HepG2 (cell line): ENCODE results near the gene THBS4. TPM values are rescaled to one million over a fixed set of nuclear protein-coding genes. Genes with fewer than 3 reads are reported as not detected.

ENCODE experiments used
- FOXA1 ChIP-seq, 2 experiments: fragments of 450-650 bp in 1 of 2; sonication (generic) in 1 of 2; formaldehyde crosslinking in 1 of 2; IDR thresholded peaks; 2 replicates each; pipeline versions ENCODE4 v1.4.0 to v1.6.1; 2016 to 2020; ENCODE audit warnings: missing genetic modification reagents in 1 of 2
- FOXA3 ChIP-seq: IDR thresholded peaks from 2 replicates; pipeline ENCODE4 v1.6.1; 2016; ENCODE audit warnings: missing genetic modification reagents, missing compliant biosample characterization
- FOXK2 ChIP-seq: fragments of 450-650 bp; IDR thresholded peaks from 2 replicates; pipeline ENCODE4 v1.6.1; 2016
- HIVEP1 ChIP-seq: sonication (generic); formaldehyde crosslinking; IDR thresholded peaks from 2 replicates; pipeline ENCODE4 v1.4.0; 2020; ENCODE audit warnings: mild to moderate bottlenecking, missing genetic modification reagents
- IRF2 ChIP-seq: IDR thresholded peaks from 2 replicates; pipeline ENCODE4 v1.6.1; 2018; ENCODE audit warnings: missing genetic modification reagents, missing compliant biosample characterization
- KMT2A ChIP-seq: sonication (generic); formaldehyde crosslinking; IDR thresholded peaks from 2 replicates; pipeline ENCODE4 v1.4.0; 2020; ENCODE audit warnings: missing genetic modification reagents
- MED1 ChIP-seq: sonication (generic); formaldehyde crosslinking; IDR thresholded peaks from 2 replicates; pipeline ENCODE4 v1.4.0; 2020; ENCODE audit warnings: missing genetic modification reagents
- NR2F6 ChIP-seq, 2 experiments: IDR thresholded peaks; 2 replicates each; pipeline ENCODE4 v1.6.1; 2016; ENCODE audit warnings: antibody characterized with exemption in 1 of 2, mild to moderate bottlenecking in 1 of 2
- PITX1 ChIP-seq: sonication (generic); formaldehyde crosslinking; IDR thresholded peaks from 2 replicates; pipeline ENCODE4 v1.5.1; 2020; ENCODE audit warnings: mild to moderate bottlenecking, missing genetic modification reagents
- PPARG ChIP-seq: conservative IDR thresholded peaks from 2 replicates; pipeline ENCODE4 v1.6.1; 2016; ENCODE audit warnings: missing biosample characterization, missing genetic modification reagents
- SMC3 ChIP-seq: IDR thresholded peaks from 2 replicates; pipeline ENCODE4 v1.6.1; 2011; ENCODE audit warnings: low read length, improper control_type of control experiment
- STAG1 ChIP-seq: sonication (generic); formaldehyde crosslinking; IDR thresholded peaks from 2 replicates; pipeline ENCODE4 v1.4.0; 2020; ENCODE audit warnings: missing genetic modification reagents
- TBP ChIP-seq: sonication (generic); formaldehyde crosslinking; IDR thresholded peaks from 2 replicates; pipeline ENCODE4 v1.5.0; 2020; ENCODE audit warnings: missing genetic modification reagents
- XBP1 ChIP-seq: sonication (generic); formaldehyde crosslinking; IDR thresholded peaks from 2 replicates; pipeline ENCODE4 v1.5.0; 2020; ENCODE audit warnings: missing genetic modification reagents
- ZBTB3 ChIP-seq: sonication (generic); formaldehyde crosslinking; IDR thresholded peaks from 2 replicates; pipeline ENCODE4 v1.4.0; 2020; ENCODE audit warnings: low read depth, mild to moderate bottlenecking, moderate library complexity, missing genetic modification reagents, borderline replicate concordance
- ZMYM4 ChIP-seq: sonication (generic); formaldehyde crosslinking; IDR thresholded peaks from 2 replicates; pipeline ENCODE4 v1.8.1; 2023; ENCODE audit warnings: mild to moderate bottlenecking, missing genetic modification reagents
- ZNF256 ChIP-seq: sonication (generic); formaldehyde crosslinking; conservative IDR thresholded peaks from 2 replicates; pipeline ENCODE4 v1.4.0; 2020; ENCODE audit warnings: missing genetic modification reagents
- ZNF33A ChIP-seq: sonication (generic); formaldehyde crosslinking; IDR thresholded peaks from 2 replicates; pipeline ENCODE4 v1.5.1; 2020; ENCODE audit warnings: missing genetic modification reagents, mild to moderate bottlenecking, moderate library complexity, borderline replicate concordance
- ZNF550 ChIP-seq: sonication (generic); formaldehyde crosslinking; IDR thresholded peaks from 2 replicates; pipeline ENCODE4 v1.4.0; 2020; ENCODE audit warnings: mild to moderate bottlenecking, missing genetic modification reagents, borderline replicate concordance
- ZNF570 ChIP-seq: sonication (generic); formaldehyde crosslinking; IDR thresholded peaks from 2 replicates; pipeline ENCODE4 v1.4.0; 2020; ENCODE audit warnings: mild to moderate bottlenecking, missing genetic modification reagents, borderline replicate concordance
- ZNF576 ChIP-seq: sonication (generic); formaldehyde crosslinking; IDR thresholded peaks from 2 replicates; pipeline ENCODE4 v1.4.0; 2020; ENCODE audit warnings: mild to moderate bottlenecking, missing genetic modification reagents
- ZNF597 ChIP-seq: sonication (generic); formaldehyde crosslinking; IDR thresholded peaks from 2 replicates; pipeline ENCODE4 v1.5.0; 2020; ENCODE audit warnings: missing genetic modification reagents
- ZNF841 ChIP-seq: sonication (generic); formaldehyde crosslinking; IDR thresholded peaks from 2 replicates; pipeline ENCODE4 v1.8.1; 2023; ENCODE audit warnings: missing genetic modification reagents, borderline replicate concordance
- polyA plus RNA-seq, 8 experiments: library from polyadenylated mRNA; depleted of rRNA in 3 of 8; stranded (reverse) in 7 of 8; unstranded in 1 of 8; fragments of >200 nt; fragmentation: Illumina TruSeq in 4 of 8; extraction: Trizol in 4 of 8; gene quantifications; 2 replicates each; pipeline versions ENCODE4 v1.2.1 to v1.2.3, GENCODE V29; 2011 to 2016; ENCODE audit warnings: low read depth in 4 of 8, missing spikeins in 1 of 8, mixed read lengths in 1 of 8; ENCODE audit not compliant: insufficient read depth in 1 of 8
- total RNA-seq, 5 experiments: library from RNA; depleted of rRNA; stranded (reverse); fragments of >200 nt; fragmentation: Illumina TruSeq; extraction: Trizol; gene quantifications; 2 replicates each; pipeline ENCODE4 v1.2.3, GENCODE V29; 2016; ENCODE audit warnings: low read depth in 1 of 5
- TF ChIP-seq, protein P1 (sequence below): sonication (generic); formaldehyde crosslinking; IDR thresholded peaks from 2 replicates; pipeline ENCODE4 v1.4.0; 2020; ENCODE audit warnings: mild to moderate bottlenecking, missing genetic modification reagents
- TF ChIP-seq, protein P2 (sequence below): sonication (generic); formaldehyde crosslinking; IDR thresholded peaks from 2 replicates; pipeline ENCODE4 v1.4.0; 2020; ENCODE audit warnings: low read depth, missing genetic modification reagents

Gene THBS4
- total and polyA plus RNA-seq, 2 of the 13 experiments (the other 11 are each of a cell fraction or from before 2014, with no cell fraction given): 0.60 to 1.2 TPM

GRCh38 chr5:80083101-80083890 is 48.1 kb downstream of the THBS4 start (continued):
- TF ChIP-seq ZNF33A (no peak), FOXK2 (peak; percentile 21; the same call in 1 of the 2 replicates), ZNF550 (no peak), ZNF576 (CRISPR knock-in tag) (no peak), ZNF570 (CRISPR knock-in tag) (no peak), TBP (no peak), HIVEP1 (CRISPR knock-in tag) (no peak), PPARG (CRISPR knock-in tag) (no peak), ZMYM4 (CRISPR knock-in tag) (no peak), ZNF597 (CRISPR knock-in tag) (no peak), IRF2 (CRISPR knock-in tag) (no peak), KMT2A (CRISPR knock-in tag) (no peak), XBP1 (no peak), ZBTB3 (CRISPR knock-in tag) (no peak), FOXA3 (CRISPR knock-in tag) (peak; percentile 81), FOXA1 (IDR thresholded peaks at IDR 0.05) (no peak), FOXA1 (CRISPR knock-in tag; IDR thresholded peaks at IDR 0.05) (peak; percentile 77), STAG1 (peak; percentile 83), PITX1 (CRISPR knock-in tag) (no peak), MED1 (CRISPR knock-in tag) (no peak), ZNF256 (CRISPR knock-in tag) (no peak), ZNF841 (no peak), NR2F6 (IDR thresholded peaks at IDR 0.05) (no peak), NR2F6 (CRISPR knock-in tag; IDR thresholded peaks at IDR 0.05) (no peak), SMC3 (peak; percentile 64)
- TF ChIP-seq, protein P1, sequence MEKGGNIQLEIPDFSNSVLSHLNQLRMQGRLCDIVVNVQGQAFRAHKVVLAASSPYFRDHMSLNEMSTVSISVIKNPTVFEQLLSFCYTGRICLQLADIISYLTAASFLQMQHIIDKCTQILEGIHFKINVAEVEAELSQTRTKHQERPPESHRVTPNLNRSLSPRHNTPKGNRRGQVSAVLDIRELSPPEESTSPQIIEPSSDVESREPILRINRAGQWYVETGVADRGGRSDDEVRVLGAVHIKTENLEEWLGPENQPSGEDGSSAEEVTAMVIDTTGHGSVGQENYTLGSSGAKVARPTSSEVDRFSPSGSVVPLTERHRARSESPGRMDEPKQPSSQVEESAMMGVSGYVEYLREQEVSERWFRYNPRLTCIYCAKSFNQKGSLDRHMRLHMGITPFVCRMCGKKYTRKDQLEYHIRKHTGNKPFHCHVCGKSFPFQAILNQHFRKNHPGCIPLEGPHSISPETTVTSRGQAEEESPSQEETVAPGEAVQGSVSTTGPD (CRISPR knock-in tag): no peak
- TF ChIP-seq, protein P2, sequence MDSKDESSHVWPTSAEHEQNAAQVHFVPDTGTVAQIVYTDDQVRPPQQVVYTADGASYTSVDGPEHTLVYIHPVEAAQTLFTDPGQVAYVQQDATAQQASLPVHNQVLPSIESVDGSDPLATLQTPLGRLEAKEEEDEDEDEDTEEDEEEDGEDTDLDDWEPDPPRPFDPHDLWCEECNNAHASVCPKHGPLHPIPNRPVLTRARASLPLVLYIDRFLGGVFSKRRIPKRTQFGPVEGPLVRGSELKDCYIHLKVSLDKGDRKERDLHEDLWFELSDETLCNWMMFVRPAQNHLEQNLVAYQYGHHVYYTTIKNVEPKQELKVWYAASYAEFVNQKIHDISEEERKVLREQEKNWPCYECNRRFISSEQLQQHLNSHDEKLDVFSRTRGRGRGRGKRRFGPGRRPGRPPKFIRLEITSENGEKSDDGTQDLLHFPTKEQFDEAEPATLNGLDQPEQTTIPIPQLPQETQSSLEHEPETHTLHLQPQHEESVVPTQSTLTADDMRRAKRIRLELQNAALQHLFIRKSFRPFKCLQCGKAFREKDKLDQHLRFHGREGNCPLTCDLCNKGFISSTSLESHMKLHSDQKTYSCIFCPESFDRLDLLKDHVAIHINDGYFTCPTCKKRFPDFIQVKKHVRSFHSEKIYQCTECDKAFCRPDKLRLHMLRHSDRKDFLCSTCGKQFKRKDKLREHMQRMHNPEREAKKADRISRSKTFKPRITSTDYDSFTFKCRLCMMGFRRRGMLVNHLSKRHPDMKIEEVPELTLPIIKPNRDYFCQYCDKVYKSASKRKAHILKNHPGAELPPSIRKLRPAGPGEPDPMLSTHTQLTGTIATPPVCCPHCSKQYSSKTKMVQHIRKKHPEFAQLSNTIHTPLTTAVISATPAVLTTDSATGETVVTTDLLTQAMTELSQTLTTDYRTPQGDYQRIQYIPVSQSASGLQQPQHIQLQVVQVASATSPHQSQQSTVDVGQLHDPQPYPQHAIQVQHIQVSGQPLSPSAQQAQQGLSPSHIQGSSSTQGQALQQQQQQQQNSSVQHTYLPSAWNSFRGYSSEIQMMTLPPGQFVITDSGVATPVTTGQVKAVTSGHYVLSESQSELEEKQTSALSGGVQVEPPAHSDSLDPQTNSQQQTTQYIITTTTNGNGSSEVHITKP (CRISPR knock-in tag): no peak
